SK-N-MC (cell line): ENCODE results near the gene NPFF.

Experiments
- EZH2 ChIP-seq: fragments of 200-600 bp; sonication (generic); IDR thresholded peaks from one replicate; pipeline ENCODE4 v1.6.1; 2017; ENCODE audit warnings: antibody characterized with exemption
- POLR2AphosphoS5 ChIP-seq: IDR thresholded peaks from 2 replicates; pipeline ENCODE4 v1.6.1; 2012; ENCODE audit warnings: mild to moderate bottlenecking, low read depth, low read length, borderline replicate concordance

DNA sequence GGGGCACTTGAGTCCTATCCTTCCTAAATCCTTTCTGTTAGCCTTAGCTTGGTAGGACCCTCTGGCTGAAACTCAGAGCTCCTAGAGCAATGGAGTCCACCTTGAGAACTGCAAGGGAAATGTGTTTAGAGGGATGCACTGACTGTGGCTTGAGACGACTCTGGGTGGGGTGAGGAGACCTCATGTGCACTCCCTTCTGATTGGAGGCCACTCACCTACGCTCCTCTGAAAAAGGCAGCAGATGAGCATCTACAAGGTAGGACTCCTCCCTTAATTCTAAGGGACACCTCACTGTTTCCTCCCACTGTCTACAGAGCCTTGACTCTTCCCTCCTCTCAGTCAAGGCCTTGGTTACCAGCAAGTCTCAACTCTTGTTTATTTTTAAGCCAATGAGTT lies 9.1 kb downstream of the NPFF start:
- no peak for TF ChIP-seq EZH2
- no peak for TF ChIP-seq POLR2AphosphoS5
